Measurements from ENCODE around the gene ADGRG3.
"Not testable (repeated sequence)": the region's sequence is repeated elsewhere in the genome, so short reads cannot be mapped to it uniquely, and the experiment has no call there.

ADGRG3 gene

DNA sequence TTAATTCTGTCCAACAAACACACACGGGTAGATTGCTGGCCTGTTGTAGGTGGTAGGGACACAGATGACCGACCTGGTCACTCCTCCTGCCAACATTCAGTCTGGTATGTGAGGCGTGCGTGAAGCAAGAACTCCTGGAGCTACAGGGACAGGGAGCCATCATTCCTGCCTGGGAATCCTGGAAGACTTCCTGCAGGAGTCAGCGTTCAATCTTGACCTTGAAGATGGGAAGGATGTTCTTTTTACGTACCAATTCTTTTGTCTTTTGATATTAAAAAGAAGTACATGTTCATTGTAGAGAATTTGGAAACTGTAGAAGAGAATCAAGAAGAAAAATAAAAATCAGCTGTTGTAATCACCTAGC is 3.5 kb upstream of the ADGRG3 start:
- Mint-ChIP-seq H3K27me3 (no peaks in the 10 kb centered on the region), H3K9me3 (no peaks in the 10 kb centered on the region), H3K4me1 (peaks cover 16% of the 10 kb centered on the region), H3K4me3 (no peak overlapping the region), H3K36me3 (ENCODE audit: insufficient read depth) (peaks cover 19% of the 10 kb centered on the region), H3K27ac (ENCODE audit: low read depth) (no peak overlapping the region)
- DNase-seq (ENCODE audit: low spot score in 2 of 2) (no peak), ATAC-seq (replicated peaks; ENCODE audit: extremely low read depth, poor library complexity, severe bottlenecking) (no peak)

GRCh38 chr16:57665541-57665940 is 2.6 kb upstream of the ADGRG3 start:
- H3K4me3 Mint-ChIP-seq = no peak overlapping the region
- H3K4me1 Mint-ChIP-seq = peaks cover 11% of the 10 kb centered on the region
- ATAC-seq (replicated peaks; ENCODE audit: extremely low read depth, poor library complexity, severe bottlenecking) (no peak), DNase-seq (ENCODE audit: low spot score in 2 of 2) (no peak)
- no peak overlapping the region for H3K27ac Mint-ChIP-seq (ENCODE audit: low read depth)
- H3K36me3 Mint-ChIP-seq (ENCODE audit: insufficient read depth) = peaks cover 16% of the 10 kb centered on the region
- H3K9me3 Mint-ChIP-seq = no peaks in the 10 kb centered on the region
- H3K27me3 Mint-ChIP-seq = no peaks in the 10 kb centered on the region

- no peaks in the 10 kb centered on the region for H3K9me3 Mint-ChIP-seq
- ATAC-seq (replicated peaks; ENCODE audit: extremely low read depth, poor library complexity, severe bottlenecking) = no peak
- H3K36me3 Mint-ChIP-seq (ENCODE audit: insufficient read depth) = peaks cover 16% of the 10 kb centered on the region
- DNase-seq (ENCODE audit: low spot score in 2 of 2) = no peak
- no peaks in the 10 kb centered on the region for H3K27me3 Mint-ChIP-seq
- H3K4me1 Mint-ChIP-seq = peaks cover 11% of the 10 kb centered on the region
- H3K4me3 Mint-ChIP-seq = no peak overlapping the region
- no peak overlapping the region for H3K27ac Mint-ChIP-seq (ENCODE audit: low read depth)
Observed at GRCh38 chr16:57666353-57667047, 1.6 kb upstream of the ADGRG3 start.

GRCh38 chr16:57667048-57667525 is 1.0 kb upstream of the ADGRG3 start:
- H3K27ac Mint-ChIP-seq (ENCODE audit: low read depth) = no peak overlapping the region
- no peak for DNase-seq (ENCODE audit: low spot score in 2 of 2)
- H3K36me3 Mint-ChIP-seq (ENCODE audit: insufficient read depth) = peaks cover 13% of the 10 kb centered on the region
- peaks cover 11% of the 10 kb centered on the region for H3K4me1 Mint-ChIP-seq
- ATAC-seq (replicated peaks; ENCODE audit: extremely low read depth, poor library complexity, severe bottlenecking) = no peak
- H3K4me3 Mint-ChIP-seq = no peak overlapping the region
- H3K27me3 Mint-ChIP-seq = no peaks in the 10 kb centered on the region
- no peaks in the 10 kb centered on the region for H3K9me3 Mint-ChIP-seq

- Mint-ChIP-seq H3K27ac (ENCODE audit: low read depth) (no peak overlapping the region), H3K27me3 (no peaks in the 10 kb centered on the region), H3K36me3 (ENCODE audit: insufficient read depth) (peaks cover 7% of the 10 kb centered on the region), H3K9me3 (no peaks in the 10 kb centered on the region), H3K4me3 (no peak overlapping the region), H3K4me1 (peaks cover 11% of the 10 kb centered on the region)
- DNase-seq (ENCODE audit: low spot score in 2 of 2) = no peak
- peak; percentile 49 for ATAC-seq (replicated peaks; ENCODE audit: extremely low read depth, poor library complexity, severe bottlenecking)
Observed at GRCh38 chr16:57667526-57668262, 412 bp upstream of the ADGRG3 start.

GRCh38 chr16:57668630-57669475 is 747 bp downstream of the ADGRG3 start:
- Mint-ChIP-seq H3K9me3 (no peaks in the 10 kb centered on the region), H3K27ac (ENCODE audit: low read depth) (peak overlapping the region; percentile 75), H3K4me3 (no peak overlapping the region), H3K36me3 (ENCODE audit: insufficient read depth) (peaks cover 9% of the 10 kb centered on the region), H3K27me3 (no peaks in the 10 kb centered on the region), H3K4me1 (peaks cover 11% of the 10 kb centered on the region)
- ATAC-seq (replicated peaks; ENCODE audit: extremely low read depth, poor library complexity, severe bottlenecking) = no peak
- DNase-seq (ENCODE audit: low spot score in 2 of 2) = no peak

- peaks cover 11% of the 10 kb centered on the region for H3K4me1 Mint-ChIP-seq
- H3K27me3 Mint-ChIP-seq = no peaks in the 10 kb centered on the region
- no peak for DNase-seq (ENCODE audit: low spot score in 2 of 2)
- no peaks in the 10 kb centered on the region for H3K9me3 Mint-ChIP-seq
- no peak overlapping the region for H3K4me3 Mint-ChIP-seq
- peak overlapping the region; percentile 75 for H3K27ac Mint-ChIP-seq (ENCODE audit: low read depth)
- no peak for ATAC-seq (replicated peaks; ENCODE audit: extremely low read depth, poor library complexity, severe bottlenecking)
- peaks cover 9% of the 10 kb centered on the region for H3K36me3 Mint-ChIP-seq (ENCODE audit: insufficient read depth)
Observed at GRCh38 chr16:57669476-57670162, 1.5 kb downstream of the ADGRG3 start.

DNA sequence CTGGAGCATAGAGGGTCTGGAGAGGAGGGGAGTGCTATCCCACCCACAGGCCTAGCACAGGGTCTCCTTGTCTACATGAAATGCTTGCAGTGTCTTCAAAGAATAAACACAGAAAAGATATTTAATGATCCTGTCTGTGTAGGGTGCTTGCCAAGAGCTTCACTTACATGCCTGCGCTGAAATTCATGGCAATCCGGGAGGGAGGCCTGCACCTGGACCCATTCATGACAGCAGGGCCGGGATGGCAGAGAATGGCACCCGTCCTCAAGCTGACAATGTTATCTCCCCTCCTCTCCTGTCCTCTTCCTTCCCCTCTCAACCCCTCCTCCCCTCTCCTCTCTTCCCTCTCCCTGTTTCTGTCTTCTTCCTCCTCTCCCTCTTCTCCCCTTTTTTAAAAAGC is 2.1 kb downstream of the ADGRG3 start:
- no peak overlapping the region for H3K4me3 Mint-ChIP-seq
- no peaks in the 10 kb centered on the region for H3K9me3 Mint-ChIP-seq
- H3K4me1 Mint-ChIP-seq = peaks cover 11% of the 10 kb centered on the region
- H3K27me3 Mint-ChIP-seq = no peaks in the 10 kb centered on the region
- H3K27ac Mint-ChIP-seq (ENCODE audit: low read depth) = no peak overlapping the region
- peaks cover 7% of the 10 kb centered on the region for H3K36me3 Mint-ChIP-seq (ENCODE audit: insufficient read depth)
- DNase-seq (ENCODE audit: low spot score in 2 of 2) (no peak), ATAC-seq (replicated peaks; ENCODE audit: extremely low read depth, poor library complexity, severe bottlenecking) (no peak)

DNA sequence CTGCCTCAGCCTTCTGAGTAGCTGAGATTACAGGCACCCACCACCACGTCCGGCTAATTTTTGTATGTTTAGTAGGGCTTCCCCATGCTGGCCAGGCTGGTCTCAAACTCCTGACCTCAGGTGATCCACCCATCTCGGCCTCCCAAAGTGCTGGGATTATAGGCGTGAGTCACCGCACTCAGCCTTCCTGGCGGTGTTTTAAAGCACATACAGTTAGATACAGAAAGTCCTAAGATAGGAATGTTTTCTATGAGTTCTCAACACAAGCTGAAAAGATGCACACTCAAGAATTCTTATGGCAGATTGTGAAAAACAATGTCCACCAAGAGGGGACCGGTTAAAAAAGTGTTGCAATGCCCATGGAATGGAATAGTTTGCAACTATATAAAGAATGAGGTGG is 3.3 kb downstream of the ADGRG3 start:
- not testable (repeated sequence) for DNase-seq (ENCODE audit: low spot score in 2 of 2); ATAC-seq (replicated peaks; ENCODE audit: extremely low read depth, poor library complexity, severe bottlenecking); H3K9me3 Mint-ChIP-seq; H3K27ac Mint-ChIP-seq (ENCODE audit: low read depth); H3K27me3 Mint-ChIP-seq; H3K4me3 Mint-ChIP-seq; H3K36me3 Mint-ChIP-seq (ENCODE audit: insufficient read depth)
- peaks cover 11% of the 10 kb centered on the region for H3K4me1 Mint-ChIP-seq

DNA sequence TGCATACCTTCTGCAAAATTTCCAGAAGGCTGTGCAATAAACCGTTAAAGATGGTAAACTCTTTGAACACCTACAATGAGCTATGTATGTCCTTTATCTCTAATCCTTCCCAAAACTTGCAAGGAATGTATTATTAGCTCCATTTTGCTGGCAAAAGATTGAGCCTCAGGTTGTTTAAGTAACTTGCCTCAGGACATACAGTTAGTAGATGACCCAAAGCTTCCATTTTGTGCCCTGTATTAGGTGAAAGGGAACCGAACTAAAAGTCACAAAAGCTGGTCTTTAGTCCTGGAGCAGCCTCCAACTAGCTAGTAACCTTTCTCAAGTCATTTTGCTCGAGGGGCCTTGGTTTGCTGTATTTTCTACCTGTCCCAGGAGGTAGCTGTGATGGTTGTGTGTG is 4.3 kb downstream of the ADGRG3 start:
- H3K9me3 Mint-ChIP-seq = no peaks in the 10 kb centered on the region
- ATAC-seq (replicated peaks; ENCODE audit: extremely low read depth, poor library complexity, severe bottlenecking) = no peak
- H3K27me3 Mint-ChIP-seq = no peaks in the 10 kb centered on the region
- no peak overlapping the region for H3K27ac Mint-ChIP-seq (ENCODE audit: low read depth)
- peaks cover 4% of the 10 kb centered on the region for H3K36me3 Mint-ChIP-seq (ENCODE audit: insufficient read depth)
- DNase-seq (ENCODE audit: low spot score in 2 of 2) = no peak
- H3K4me1 Mint-ChIP-seq = peaks cover 11% of the 10 kb centered on the region
- no peak overlapping the region for H3K4me3 Mint-ChIP-seq

DNA sequence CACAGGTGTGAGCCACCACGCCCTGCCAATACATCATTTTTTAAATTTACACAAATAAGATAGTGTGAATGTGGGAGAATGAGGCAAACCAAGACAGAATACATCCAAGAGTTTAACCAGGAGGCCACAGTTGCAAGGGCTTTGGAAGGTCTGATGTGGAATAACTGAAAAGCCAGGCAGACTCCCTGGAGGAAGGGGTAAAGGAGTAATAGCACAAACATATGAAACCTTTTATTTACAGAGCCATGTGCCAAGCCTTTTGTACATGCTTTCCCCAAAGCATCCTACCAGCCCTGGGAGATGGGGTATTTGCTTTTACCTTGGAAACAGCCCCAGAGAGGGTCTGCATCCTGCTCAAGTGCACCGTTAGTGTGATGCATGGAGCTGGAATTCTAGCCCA is 4.7 kb downstream of the ADGRG3 start:
- Mint-ChIP-seq H3K27me3 (no peaks in the 10 kb centered on the region), H3K4me1 (peaks cover 11% of the 10 kb centered on the region)
- ATAC-seq (replicated peaks; ENCODE audit: extremely low read depth, poor library complexity, severe bottlenecking) = no peak

More for the DNA sequence above, 4.7 kb downstream of the ADGRG3 start:
- Mint-ChIP-seq H3K9me3 (no peaks in the 10 kb centered on the region), H3K27ac (ENCODE audit: low read depth) (no peak overlapping the region), H3K4me3 (no peak overlapping the region), H3K36me3 (ENCODE audit: insufficient read depth) (peaks cover 5% of the 10 kb centered on the region)
- no peak for DNase-seq (ENCODE audit: low spot score in 2 of 2)
